VCaP (cell line): Measurements from ENCODE around the gene NFKB1.
A peak's percentile ranks its signal among the peaks of the same experiment; 100 is the strongest.

ENCODE experiments used
- H3K27ac ChIP-seq: fragments of 450-650 bp; 2 replicates; pipeline ENCODE4 v1.5.1; 2017
- TF ChIP-seq, protein P1 (sequence below): fragments of 450-650 bp; conservative IDR thresholded peaks from 2 replicates; pipeline ENCODE4 v1.5.1; 2017; ENCODE audit warnings: mild to moderate bottlenecking, moderate library complexity

The NFKB1 gene

DNA sequence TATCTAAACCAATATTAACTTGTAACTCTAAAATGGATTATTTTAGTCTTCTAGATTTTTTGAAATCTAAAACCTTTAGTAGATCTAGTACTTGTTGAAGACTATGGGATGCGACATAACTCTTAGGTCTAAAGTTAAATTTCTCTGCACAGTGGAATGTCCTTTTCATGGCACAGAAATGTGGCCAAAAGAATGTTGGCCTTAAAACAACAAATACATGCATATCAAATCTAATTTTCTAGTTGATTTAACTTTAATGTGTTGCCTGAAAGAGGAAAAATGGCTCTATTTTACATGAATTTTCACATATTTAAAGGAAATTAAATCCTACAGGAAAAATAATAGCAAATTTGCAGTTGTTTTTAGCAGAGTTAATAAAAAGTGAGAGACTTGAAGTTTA is 30.3 kb downstream of the NFKB1 start:
- TF ChIP-seq, protein P1, sequence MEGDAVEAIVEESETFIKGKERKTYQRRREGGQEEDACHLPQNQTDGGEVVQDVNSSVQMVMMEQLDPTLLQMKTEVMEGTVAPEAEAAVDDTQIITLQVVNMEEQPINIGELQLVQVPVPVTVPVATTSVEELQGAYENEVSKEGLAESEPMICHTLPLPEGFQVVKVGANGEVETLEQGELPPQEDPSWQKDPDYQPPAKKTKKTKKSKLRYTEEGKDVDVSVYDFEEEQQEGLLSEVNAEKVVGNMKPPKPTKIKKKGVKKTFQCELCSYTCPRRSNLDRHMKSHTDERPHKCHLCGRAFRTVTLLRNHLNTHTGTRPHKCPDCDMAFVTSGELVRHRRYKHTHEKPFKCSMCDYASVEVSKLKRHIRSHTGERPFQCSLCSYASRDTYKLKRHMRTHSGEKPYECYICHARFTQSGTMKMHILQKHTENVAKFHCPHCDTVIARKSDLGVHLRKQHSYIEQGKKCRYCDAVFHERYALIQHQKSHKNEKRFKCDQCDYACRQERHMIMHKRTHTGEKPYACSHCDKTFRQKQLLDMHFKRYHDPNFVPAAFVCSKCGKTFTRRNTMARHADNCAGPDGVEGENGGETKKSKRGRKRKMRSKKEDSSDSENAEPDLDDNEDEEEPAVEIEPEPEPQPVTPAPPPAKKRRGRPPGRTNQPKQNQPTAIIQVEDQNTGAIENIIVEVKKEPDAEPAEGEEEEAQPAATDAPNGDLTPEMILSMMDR, result no peak
- no peak overlapping the region for H3K27ac ChIP-seq

- TF ChIP-seq, protein P1, result no peak
Measured at GRCh38 chr4:102533348-102533747, 32.2 kb downstream of the NFKB1 start.

GRCh38 chr4:102533904-102534303 is 32.7 kb downstream of the NFKB1 start:
- peak overlapping the region; percentile 36 for H3K27ac ChIP-seq

More at GRCh38 chr4:102533348-102533747, 32.2 kb downstream of the NFKB1 start:
- peak overlapping the region; percentile 36 for H3K27ac ChIP-seq

GRCh38 chr4:102534845-102535244 is 33.7 kb downstream of the NFKB1 start:
- TF ChIP-seq, protein P1, result no peak
- H3K27ac ChIP-seq, result no peak overlapping the region

More at GRCh38 chr4:102533904-102534303, 32.7 kb downstream of the NFKB1 start:
- TF ChIP-seq, protein P1, result no peak

DNA sequence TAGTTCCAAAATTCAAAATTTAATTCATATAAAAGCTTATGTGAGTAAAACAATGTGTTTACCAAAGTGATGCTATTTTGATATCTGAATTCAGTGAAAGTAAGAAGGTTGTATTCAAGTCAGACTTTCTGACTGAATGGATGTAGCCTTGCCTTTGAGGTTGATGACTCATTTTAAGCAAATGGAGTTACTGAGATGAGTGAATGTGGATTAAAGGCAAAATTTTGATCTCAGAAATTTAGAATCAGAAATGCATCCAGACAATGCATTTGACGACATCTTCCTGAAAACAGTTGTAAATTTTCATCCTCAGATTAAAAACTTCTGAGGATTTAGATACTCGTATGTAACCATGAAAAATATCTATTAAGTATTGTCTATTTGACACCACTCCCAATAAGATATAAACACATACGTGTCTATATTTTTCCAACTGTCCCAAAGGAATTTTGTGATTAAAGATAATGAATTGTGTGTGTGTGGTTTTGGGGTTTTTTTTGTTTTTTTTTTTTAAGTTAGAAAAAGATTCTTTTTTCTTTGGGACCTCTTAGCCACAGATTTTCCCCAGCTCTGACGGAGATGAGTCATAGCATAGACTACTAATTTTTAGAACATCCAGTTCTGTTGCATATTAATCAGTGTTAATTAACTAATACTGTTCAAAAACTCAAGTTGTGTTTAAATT is 34.4 kb downstream of the NFKB1 start:
- no peak overlapping the region for H3K27ac ChIP-seq
- TF ChIP-seq, protein P1, result no peak

- TF ChIP-seq, protein P1, result no peak
- no peak overlapping the region for H3K27ac ChIP-seq
Measured at GRCh38 chr4:102536768-102537167, 35.6 kb downstream of the NFKB1 start.

DNA sequence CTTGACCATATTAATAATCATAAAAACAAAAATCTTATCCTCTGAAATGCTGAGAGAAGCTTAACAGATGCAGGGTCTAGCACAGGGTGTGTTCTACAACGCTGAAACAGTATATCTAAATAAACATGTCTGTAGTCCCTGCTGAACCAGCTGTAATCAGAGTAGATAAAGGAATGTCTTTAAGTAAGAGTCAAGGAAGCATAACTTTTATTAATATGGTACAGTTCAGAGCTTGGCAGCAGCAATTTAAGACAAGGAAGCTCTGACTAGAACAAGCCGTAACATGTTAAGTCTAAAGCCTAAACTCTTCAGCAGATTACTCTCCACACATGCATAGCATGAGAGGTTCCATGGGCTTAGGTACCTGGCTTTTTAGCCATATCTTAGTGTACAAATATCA is 36.1 kb downstream of the NFKB1 start:
- H3K27ac ChIP-seq, result no peak overlapping the region
- TF ChIP-seq, protein P1, result no peak
